ENCODE data around the gene CYSLTR1. TPM values are rescaled to one million over a fixed set of nuclear protein-coding genes. Genes with fewer than 3 reads are reported as not detected.

Gene CYSLTR1
- total RNA-seq, 6 experiments from 2014 or later = 0.22 to 1.00 (median 0.46) TPM

- ATAC-seq = no peak
- H3K4me3 ChIP-seq = no peak overlapping the region
- TF ChIP-seq CTCF (IDR thresholded peaks at IDR 0.05) = no peak
- no peak for TF ChIP-seq POLR2A (IDR thresholded peaks at IDR 0.05)
Observed at GRCh38 chrX:78357342-78358055, 30.1 kb upstream of the CYSLTR1 start.

GRCh38 chrX:78333521-78333920 is 6.1 kb upstream of the CYSLTR1 start:
- ATAC-seq (no peak), DNase-seq (no peak)
- intact Hi-C loops (cut with DNase I) = no loop called here
- no peaks in the 10 kb centered on the region for H3K9me3 ChIP-seq
- H3K36me3 ChIP-seq = no peaks in the 10 kb centered on the region
- no peak overlapping the region for H3K4me3 ChIP-seq
- H3K27me3 ChIP-seq = no peaks in the 10 kb centered on the region
- no peak overlapping the region for H3K27ac ChIP-seq
- H3K4me1 ChIP-seq = no peaks in the 10 kb centered on the region
- no peak for TF ChIP-seq POLR2A (IDR thresholded peaks at IDR 0.05)
- TF ChIP-seq CTCF (IDR thresholded peaks at IDR 0.05) = no peak

More at GRCh38 chrX:78357342-78358055, 30.1 kb upstream of the CYSLTR1 start:
- H3K27ac ChIP-seq = no peak overlapping the region
- 33% methylated on average over 1 of the region's 4 CpGs for WGBS (ENCODE audit: insufficient coverage, low coverage, low lambda C conversion rate, missing lambda C conversion rate)
- peaks cover 0 to 8% of the 10 kb centered on the region in 2 donors for H3K27me3 ChIP-seq
- H3K9me3 ChIP-seq = no peaks in the 10 kb centered on the region
- no peaks in the 10 kb centered on the region for H3K36me3 ChIP-seq
- intact Hi-C loops (cut with DNase I) = no loop called here
- DNase-seq = no peak
- no peaks in the 10 kb centered on the region for H3K4me1 ChIP-seq

GRCh38 chrX:78331708-78332107 is 4.3 kb upstream of the CYSLTR1 start:
- H3K27ac ChIP-seq = no peak overlapping the region
- ATAC-seq (no peak), DNase-seq (no peak)
- TF ChIP-seq POLR2A (IDR thresholded peaks at IDR 0.05) (no peak), CTCF (IDR thresholded peaks at IDR 0.05) (no peak)
- H3K36me3 ChIP-seq = no peaks in the 10 kb centered on the region
- no peak overlapping the region for H3K4me3 ChIP-seq
- intact Hi-C loops (cut with DNase I) = no loop called here
- H3K9me3 ChIP-seq = no peaks in the 10 kb centered on the region
- 60% methylated on average over 1 of the region's 1 CpG for WGBS (ENCODE audit: insufficient coverage, low coverage, low lambda C conversion rate, missing lambda C conversion rate)
- no peaks in the 10 kb centered on the region for H3K4me1 ChIP-seq
- H3K27me3 ChIP-seq = no peaks in the 10 kb centered on the region

- no peak for ATAC-seq
Observed at GRCh38 chrX:78330540-78330939, 3.1 kb upstream of the CYSLTR1 start.

More at GRCh38 chrX:78330540-78330939, 3.1 kb upstream of the CYSLTR1 start:
- H3K4me3 ChIP-seq = no peak overlapping the region
- no peaks in the 10 kb centered on the region for H3K27me3 ChIP-seq
- TF ChIP-seq POLR2A (IDR thresholded peaks at IDR 0.05) (no peak), CTCF (IDR thresholded peaks at IDR 0.05) (no peak)
- H3K27ac ChIP-seq = no peak overlapping the region
- no peak for DNase-seq
- no peaks in the 10 kb centered on the region for H3K4me1 ChIP-seq
- no peaks in the 10 kb centered on the region for H3K36me3 ChIP-seq
- intact Hi-C loops (cut with DNase I) = no loop called here
- no peaks in the 10 kb centered on the region for H3K9me3 ChIP-seq
- 20% methylated on average over 1 of the region's 1 CpG for whole genome bisulfite sequencing (ENCODE audit: insufficient coverage, low coverage, low lambda C conversion rate, missing lambda C conversion rate)
